CD4-positive, CD25-positive, alpha-beta regulatory T cell (primary cell): ENCODE results near the gene GALNT18. TPM values are rescaled to one million over a fixed set of nuclear protein-coding genes. Genes with fewer than 3 reads are reported as not detected.

Experiments
- ATAC-seq, 2 donors: fragments of 150-1000 bp; cut with Tn5 transposase; one replicate each; pipeline ENCODE4 v1.10.0; 2021; ENCODE audit warnings: low read depth in 2 of 2, moderate number of reproducible peaks in 2 of 2, moderate library complexity in 1 of 2
- DNase-seq, 3 donors: peaks; one replicate each; pipeline versions ENCODE4 v3.0.0 to v3.0.0-alpha.2; 2012 to 2022; ENCODE audit warnings: mixed read lengths in 1 of 3
- H3K27ac ChIP-seq: one replicate; pipeline ENCODE4 v1.7.0; 2013; ENCODE audit warnings: mild to moderate bottlenecking, low read length; ENCODE audit not compliant: insufficient read depth, poor library complexity, severe bottlenecking
- H3K27me3 ChIP-seq: one replicate; pipeline ENCODE4 v1.7.0; 2013; ENCODE audit warnings: low read length; ENCODE audit not compliant: control insufficient read depth, insufficient read depth
- H3K36me3 ChIP-seq: one replicate; pipeline ENCODE4 v1.7.0; 2013; ENCODE audit warnings: mild to moderate bottlenecking, low read length, moderate library complexity; ENCODE audit not compliant: control insufficient read depth, insufficient read depth
- H3K4me1 ChIP-seq: 2 replicates; pipeline ENCODE4 v1.7.0; 2013; ENCODE audit warnings: mild to moderate bottlenecking, low read length; ENCODE audit not compliant: insufficient read depth, control insufficient read depth, poor library complexity, severe bottlenecking
- H3K4me3 ChIP-seq: one replicate; pipeline ENCODE4 v1.7.0; 2013; ENCODE audit warnings: low read depth, mild to moderate bottlenecking, low read length, moderate library complexity
- H3K9me3 ChIP-seq, 2 experiments: 1 replicate in 1 of 2; 2 replicates in 1 of 2; pipeline ENCODE4 v1.7.0; 2013; ENCODE audit warnings: low read length in 2 of 2, mild to moderate bottlenecking in 1 of 2, moderate library complexity in 1 of 2; ENCODE audit not compliant: control insufficient read depth in 2 of 2
- H3K27ac Mint-ChIP-seq, 3 donors: one replicate each; pipeline ENCODE4 v1.8.0; 2020 to 2022; ENCODE audit warnings: mild to moderate bottlenecking in 3 of 3, mixed read lengths in 3 of 3, moderate library complexity in 2 of 3
- H3K27me3 Mint-ChIP-seq: one replicate; pipeline ENCODE4 v1.8.0; 2022; ENCODE audit warnings: mild to moderate bottlenecking, mixed read lengths
- H3K36me3 Mint-ChIP-seq: one replicate; pipeline ENCODE4 v1.8.0; 2020; ENCODE audit warnings: mixed read lengths
- H3K4me1 Mint-ChIP-seq, 4 donors: one replicate each; pipeline ENCODE4 v1.8.0; 2020 to 2022; ENCODE audit warnings: mixed read lengths in 4 of 4, mild to moderate bottlenecking in 1 of 4
- H3K4me3 Mint-ChIP-seq, 4 donors: one replicate each; pipeline ENCODE4 v1.8.0; 2020 to 2022; ENCODE audit warnings: mild to moderate bottlenecking in 4 of 4, mixed read lengths in 4 of 4, moderate library complexity in 3 of 4
- H3K9me3 Mint-ChIP-seq, 7 donors: one replicate each; pipeline ENCODE4 v1.8.0; 2020 to 2022; ENCODE audit warnings: mixed read lengths in 7 of 7, mild to moderate bottlenecking in 3 of 7, moderate library complexity in 2 of 7
- polyA plus RNA-seq, 4 donors: library from polyadenylated mRNA; unstranded; fragments of 300-500 nt; fragmentation: Illumina TruSeq; gene quantifications; one replicate each; pipeline ENCODE4 v1.2.3, GENCODE V29; 2021
- total RNA-seq: library from RNA; stranded (reverse); gene quantifications from one replicate; pipeline ENCODE4 v1.2.3, GENCODE V29; 2022

Gene GALNT18
- total and polyA plus RNA-seq, 5 donors from 2014 or later = 0.10 TPM; not detected in 4

- Mint-ChIP-seq H3K27ac (no peak overlapping the region), H3K4me3 (no peak overlapping the region), H3K36me3 (no peaks in the 10 kb centered on the region), H3K4me1 (no peaks in the 10 kb centered on the region), H3K27me3 (peaks cover 6% of the 10 kb centered on the region), H3K9me3 (peaks cover 0 to 3% (median 0%) of the 10 kb centered on the region in 7 donors)
- no peaks in the 10 kb centered on the region for H3K27me3 ChIP-seq
- no peak overlapping the region for H3K27ac ChIP-seq
- no peak for ATAC-seq
- no peaks in the 10 kb centered on the region for H3K36me3 ChIP-seq
- no peaks in the 10 kb centered on the region for H3K4me1 ChIP-seq
- DNase-seq = no peak
- no peaks in the 10 kb centered on the region for H3K9me3 ChIP-seq
- H3K4me3 ChIP-seq = no peak overlapping the region
Measured at GRCh38 chr11:11521306-11522002, 100.4 kb downstream of the GALNT18 start.

- H3K9me3 Mint-ChIP-seq = peaks cover 0 to 2% (median 0%) of the 10 kb centered on the region in 7 donors
- no peak overlapping the region for H3K4me3 ChIP-seq
- H3K4me1 ChIP-seq = no peaks in the 10 kb centered on the region
- H3K27me3 ChIP-seq = no peaks in the 10 kb centered on the region
- no peak overlapping the region for H3K4me3 Mint-ChIP-seq
- H3K9me3 ChIP-seq = no peaks in the 10 kb centered on the region
- DNase-seq (no peak), ATAC-seq (no peak)
- H3K27ac ChIP-seq = no peak overlapping the region
- H3K36me3 Mint-ChIP-seq = no peaks in the 10 kb centered on the region
- peak overlapping the region in 1 of 3 donors; percentile 55 for H3K27ac Mint-ChIP-seq
- peaks cover 6% of the 10 kb centered on the region for H3K27me3 Mint-ChIP-seq
- no peaks in the 10 kb centered on the region for H3K36me3 ChIP-seq
- H3K4me1 Mint-ChIP-seq = no peaks in the 10 kb centered on the region
Measured at GRCh38 chr11:11520231-11521015, 101.4 kb downstream of the GALNT18 start.

GRCh38 chr11:11519184-11519583, 102.6 kb downstream of the GALNT18 start:
- no peak for DNase-seq
- Histone ChIP-seq H3K36me3 (no peaks in the 10 kb centered on the region), H3K4me3 (no peak overlapping the region), H3K27me3 (no peaks in the 10 kb centered on the region), H3K4me1 (no peaks in the 10 kb centered on the region), H3K27ac (no peak overlapping the region), H3K9me3 (no peaks in the 10 kb centered on the region)
- H3K4me3 Mint-ChIP-seq = no peak overlapping the region
- peaks cover 10% of the 10 kb centered on the region for H3K27me3 Mint-ChIP-seq
- no peak overlapping the region for H3K27ac Mint-ChIP-seq
- ATAC-seq = no peak
- H3K9me3 Mint-ChIP-seq = peaks cover 0 to 2% (median 0%) of the 10 kb centered on the region in 7 donors
- H3K4me1 Mint-ChIP-seq = no peaks in the 10 kb centered on the region
- no peaks in the 10 kb centered on the region for H3K36me3 Mint-ChIP-seq

- Mint-ChIP-seq H3K4me1 (no peaks in the 10 kb centered on the region), H3K27ac (no peak overlapping the region), H3K4me3 (no peak overlapping the region), H3K27me3 (peaks cover 9% of the 10 kb centered on the region), H3K36me3 (no peaks in the 10 kb centered on the region), H3K9me3 (no peaks in the 10 kb centered on the region)
- Histone ChIP-seq H3K36me3 (no peaks in the 10 kb centered on the region), H3K4me1 (no peaks in the 10 kb centered on the region), H3K9me3 (no peaks in the 10 kb centered on the region), H3K27ac (no peak overlapping the region), H3K27me3 (no peaks in the 10 kb centered on the region), H3K4me3 (no peak overlapping the region)
- ATAC-seq = no peak
- no peak for DNase-seq
Measured at GRCh38 chr11:11514246-11514645, 107.6 kb downstream of the GALNT18 start.

GRCh38 chr11:11513422-11513821, 108.4 kb downstream of the GALNT18 start:
- Mint-ChIP-seq H3K27me3 (peaks cover 9% of the 10 kb centered on the region), H3K4me1 (no peaks in the 10 kb centered on the region), H3K36me3 (no peaks in the 10 kb centered on the region), H3K27ac (no peak overlapping the region), H3K9me3 (no peaks in the 10 kb centered on the region), H3K4me3 (no peak overlapping the region)
- H3K4me1 ChIP-seq = no peaks in the 10 kb centered on the region
- no peaks in the 10 kb centered on the region for H3K9me3 ChIP-seq
- no peak overlapping the region for H3K4me3 ChIP-seq
- no peaks in the 10 kb centered on the region for H3K36me3 ChIP-seq
- no peak for DNase-seq
- H3K27me3 ChIP-seq = no peaks in the 10 kb centered on the region
- ATAC-seq = no peak
- no peak overlapping the region for H3K27ac ChIP-seq

GRCh38 chr11:11512929-11513328, 108.9 kb downstream of the GALNT18 start:
- Histone ChIP-seq H3K36me3 (no peaks in the 10 kb centered on the region), H3K9me3 (no peaks in the 10 kb centered on the region), H3K27me3 (no peaks in the 10 kb centered on the region), H3K4me1 (no peaks in the 10 kb centered on the region), H3K4me3 (no peak overlapping the region), H3K27ac (no peak overlapping the region)
- no peak for DNase-seq
- Mint-ChIP-seq H3K27me3 (peaks cover 9% of the 10 kb centered on the region), H3K4me1 (no peaks in the 10 kb centered on the region), H3K27ac (no peak overlapping the region), H3K9me3 (no peaks in the 10 kb centered on the region), H3K36me3 (no peaks in the 10 kb centered on the region), H3K4me3 (no peak overlapping the region)
- ATAC-seq = no peak

- Histone ChIP-seq H3K27me3 (no peaks in the 10 kb centered on the region), H3K4me3 (no peak overlapping the region), H3K27ac (no peak overlapping the region), H3K4me1 (no peaks in the 10 kb centered on the region), H3K36me3 (no peaks in the 10 kb centered on the region), H3K9me3 (no peaks in the 10 kb centered on the region)
- DNase-seq (no peak), ATAC-seq (no peak)
- H3K4me1 Mint-ChIP-seq = no peaks in the 10 kb centered on the region
- no peaks in the 10 kb centered on the region for H3K9me3 Mint-ChIP-seq
- H3K4me3 Mint-ChIP-seq = no peak overlapping the region
- H3K36me3 Mint-ChIP-seq = no peaks in the 10 kb centered on the region
- peaks cover 9% of the 10 kb centered on the region for H3K27me3 Mint-ChIP-seq
- H3K27ac Mint-ChIP-seq = no peak overlapping the region
Measured at GRCh38 chr11:11512502-11512901, 109.3 kb downstream of the GALNT18 start.

- Histone ChIP-seq H3K9me3 (no peaks in the 10 kb centered on the region), H3K4me3 (no peak overlapping the region), H3K27ac (no peak overlapping the region), H3K36me3 (no peaks in the 10 kb centered on the region), H3K4me1 (no peaks in the 10 kb centered on the region), H3K27me3 (no peaks in the 10 kb centered on the region)
- Mint-ChIP-seq H3K27me3 (peaks cover 9% of the 10 kb centered on the region), H3K4me1 (no peaks in the 10 kb centered on the region), H3K9me3 (peaks cover 0 to 1% (median 0%) of the 10 kb centered on the region in 7 donors), H3K4me3 (no peak overlapping the region), H3K36me3 (no peaks in the 10 kb centered on the region), H3K27ac (no peak overlapping the region)
- DNase-seq (no peak), ATAC-seq (no peak)
Measured at GRCh38 chr11:11512090-11512489, 109.7 kb downstream of the GALNT18 start.
